ENCODE measurements around the gene ZNF786.

DNA sequence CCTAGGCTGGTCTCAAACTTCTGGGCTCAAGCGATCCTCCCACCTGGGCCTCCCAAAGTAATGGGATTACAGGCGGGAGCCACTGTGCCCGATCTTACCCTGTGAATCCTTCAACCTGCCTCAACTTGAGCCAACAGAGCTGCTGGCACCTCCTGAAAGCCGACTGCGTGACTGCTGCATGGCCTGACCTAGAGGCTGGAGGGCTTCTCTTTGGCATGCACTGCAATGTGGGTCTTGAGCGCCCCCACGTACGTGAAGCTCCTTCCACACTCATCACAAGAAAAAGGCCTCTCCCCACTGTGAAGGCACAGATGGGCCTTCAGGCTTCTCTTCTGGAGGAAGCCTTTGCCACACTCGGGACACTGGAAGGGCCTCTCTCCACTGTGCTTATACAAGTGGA lies 12.9 kb upstream of the ZNF786 start:
- TF ChIP-seq POLR2A (IDR thresholded peaks at IDR 0.05; ENCODE audit: borderline replicate concordance, extremely low read depth, insufficient read depth, insufficient read length) = no peak
- TF ChIP-seq, protein P1, sequence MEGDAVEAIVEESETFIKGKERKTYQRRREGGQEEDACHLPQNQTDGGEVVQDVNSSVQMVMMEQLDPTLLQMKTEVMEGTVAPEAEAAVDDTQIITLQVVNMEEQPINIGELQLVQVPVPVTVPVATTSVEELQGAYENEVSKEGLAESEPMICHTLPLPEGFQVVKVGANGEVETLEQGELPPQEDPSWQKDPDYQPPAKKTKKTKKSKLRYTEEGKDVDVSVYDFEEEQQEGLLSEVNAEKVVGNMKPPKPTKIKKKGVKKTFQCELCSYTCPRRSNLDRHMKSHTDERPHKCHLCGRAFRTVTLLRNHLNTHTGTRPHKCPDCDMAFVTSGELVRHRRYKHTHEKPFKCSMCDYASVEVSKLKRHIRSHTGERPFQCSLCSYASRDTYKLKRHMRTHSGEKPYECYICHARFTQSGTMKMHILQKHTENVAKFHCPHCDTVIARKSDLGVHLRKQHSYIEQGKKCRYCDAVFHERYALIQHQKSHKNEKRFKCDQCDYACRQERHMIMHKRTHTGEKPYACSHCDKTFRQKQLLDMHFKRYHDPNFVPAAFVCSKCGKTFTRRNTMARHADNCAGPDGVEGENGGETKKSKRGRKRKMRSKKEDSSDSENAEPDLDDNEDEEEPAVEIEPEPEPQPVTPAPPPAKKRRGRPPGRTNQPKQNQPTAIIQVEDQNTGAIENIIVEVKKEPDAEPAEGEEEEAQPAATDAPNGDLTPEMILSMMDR (IDR thresholded peaks at IDR 0.05 in 2 of 3, conservative IDR thresholded peaks at IDR 0.05 in 1 of 3; ENCODE audit: borderline replicate concordance in 1 of 3, insufficient read depth in 1 of 3, low read depth in 2 of 3, low read length in 2 of 3) = no peak
- TF ChIP-seq EZH2 (IDR thresholded peaks at IDR 0.05) = no peak
- TF ChIP-seq, protein P2, sequence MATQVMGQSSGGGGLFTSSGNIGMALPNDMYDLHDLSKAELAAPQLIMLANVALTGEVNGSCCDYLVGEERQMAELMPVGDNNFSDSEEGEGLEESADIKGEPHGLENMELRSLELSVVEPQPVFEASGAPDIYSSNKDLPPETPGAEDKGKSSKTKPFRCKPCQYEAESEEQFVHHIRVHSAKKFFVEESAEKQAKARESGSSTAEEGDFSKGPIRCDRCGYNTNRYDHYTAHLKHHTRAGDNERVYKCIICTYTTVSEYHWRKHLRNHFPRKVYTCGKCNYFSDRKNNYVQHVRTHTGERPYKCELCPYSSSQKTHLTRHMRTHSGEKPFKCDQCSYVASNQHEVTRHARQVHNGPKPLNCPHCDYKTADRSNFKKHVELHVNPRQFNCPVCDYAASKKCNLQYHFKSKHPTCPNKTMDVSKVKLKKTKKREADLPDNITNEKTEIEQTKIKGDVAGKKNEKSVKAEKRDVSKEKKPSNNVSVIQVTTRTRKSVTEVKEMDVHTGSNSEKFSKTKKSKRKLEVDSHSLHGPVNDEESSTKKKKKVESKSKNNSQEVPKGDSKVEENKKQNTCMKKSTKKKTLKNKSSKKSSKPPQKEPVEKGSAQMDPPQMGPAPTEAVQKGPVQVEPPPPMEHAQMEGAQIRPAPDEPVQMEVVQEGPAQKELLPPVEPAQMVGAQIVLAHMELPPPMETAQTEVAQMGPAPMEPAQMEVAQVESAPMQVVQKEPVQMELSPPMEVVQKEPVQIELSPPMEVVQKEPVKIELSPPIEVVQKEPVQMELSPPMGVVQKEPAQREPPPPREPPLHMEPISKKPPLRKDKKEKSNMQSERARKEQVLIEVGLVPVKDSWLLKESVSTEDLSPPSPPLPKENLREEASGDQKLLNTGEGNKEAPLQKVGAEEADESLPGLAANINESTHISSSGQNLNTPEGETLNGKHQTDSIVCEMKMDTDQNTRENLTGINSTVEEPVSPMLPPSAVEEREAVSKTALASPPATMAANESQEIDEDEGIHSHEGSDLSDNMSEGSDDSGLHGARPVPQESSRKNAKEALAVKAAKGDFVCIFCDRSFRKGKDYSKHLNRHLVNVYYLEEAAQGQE (IDR thresholded peaks at IDR 0.05; ENCODE audit: low read depth) = no peak
- no peak for TF ChIP-seq SIN3A (IDR thresholded peaks at IDR 0.05; ENCODE audit: low read depth)
- TF ChIP-seq EZH2phosphoT487 (IDR thresholded peaks at IDR 0.05; ENCODE audit: borderline replicate concordance) = no peak
- TF ChIP-seq YY1 (IDR thresholded peaks at IDR 0.05; ENCODE audit: extremely low read depth, insufficient replicate concordance, low read depth, low read length) = no peak
- no peak for TF ChIP-seq ZNF274 (IDR thresholded peaks at IDR 0.05; ENCODE audit: low read depth, low read length)
- no peak for TF ChIP-seq SP1 (IDR thresholded peaks at IDR 0.05; ENCODE audit: low read depth)
- no peak for TF ChIP-seq TCF7L2 (IDR thresholded peaks at IDR 0.05; ENCODE audit: borderline replicate concordance, extremely low read depth, insufficient read depth, insufficient read length)
- TF ChIP-seq RAD21 (IDR thresholded peaks at IDR 0.05; ENCODE audit: low read depth) = no peak
- TF ChIP-seq JUND (IDR thresholded peaks at IDR 0.05) = no peak
- no peak for TF ChIP-seq POLR2AphosphoS5 (IDR thresholded peaks at IDR 0.05; ENCODE audit: low read depth, low read length)

Data from HCT116 (cell line).